Parietal lobe (tissue), 1 donor: Measurements from ENCODE around the gene SDR42E2. TPM values are rescaled to one million over a fixed set of nuclear protein-coding genes. Genes with fewer than 3 reads are reported as not detected.

Source experiments
- total RNA-seq: library from RNA; depleted of rRNA; stranded (reverse); fragments of >200 nt; gene quantifications from one replicate; pipeline ENCODE4 v1.2.3, GENCODE V29; 2014

SDR42E2 gene
- not detected for total RNA-seq

DNA sequence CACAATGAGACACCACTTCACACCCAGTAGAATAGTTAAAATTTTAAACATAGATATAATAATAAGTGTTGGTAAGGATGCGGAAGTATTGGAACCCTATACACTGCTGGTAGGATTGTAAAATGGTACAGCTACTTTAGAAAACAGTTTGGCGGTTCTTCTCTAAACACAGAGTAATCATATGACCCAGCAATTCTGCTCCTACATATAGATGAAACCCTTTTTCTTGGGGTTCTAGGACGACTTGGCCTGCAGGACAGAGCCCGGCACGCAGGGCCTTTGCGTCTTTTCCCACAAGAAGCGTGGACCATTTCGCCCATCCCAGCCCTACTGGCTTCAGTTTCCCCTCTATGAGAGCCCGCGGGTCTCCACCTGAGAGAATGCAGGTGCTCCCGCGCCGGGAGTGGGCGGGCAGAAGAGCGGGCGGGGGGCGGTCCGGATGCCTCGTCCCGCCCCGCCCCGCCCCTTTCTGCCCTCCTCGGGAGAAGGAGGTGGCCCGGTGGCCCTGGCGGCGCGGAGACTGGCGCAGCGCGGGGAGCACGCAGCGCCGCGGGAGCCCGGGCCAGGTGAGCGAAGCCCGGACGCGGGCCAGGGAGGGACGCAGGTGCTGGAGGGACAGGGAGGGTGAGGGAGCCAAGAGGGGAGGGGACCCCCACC is at the start of gene SDR42E2:
Gene SDR42E2, plus strand, starts transcription at position 508 of the 657 bp plus-strand sequence. CDS start 3,077 bp downstream, outside the sequence.

DNA sequence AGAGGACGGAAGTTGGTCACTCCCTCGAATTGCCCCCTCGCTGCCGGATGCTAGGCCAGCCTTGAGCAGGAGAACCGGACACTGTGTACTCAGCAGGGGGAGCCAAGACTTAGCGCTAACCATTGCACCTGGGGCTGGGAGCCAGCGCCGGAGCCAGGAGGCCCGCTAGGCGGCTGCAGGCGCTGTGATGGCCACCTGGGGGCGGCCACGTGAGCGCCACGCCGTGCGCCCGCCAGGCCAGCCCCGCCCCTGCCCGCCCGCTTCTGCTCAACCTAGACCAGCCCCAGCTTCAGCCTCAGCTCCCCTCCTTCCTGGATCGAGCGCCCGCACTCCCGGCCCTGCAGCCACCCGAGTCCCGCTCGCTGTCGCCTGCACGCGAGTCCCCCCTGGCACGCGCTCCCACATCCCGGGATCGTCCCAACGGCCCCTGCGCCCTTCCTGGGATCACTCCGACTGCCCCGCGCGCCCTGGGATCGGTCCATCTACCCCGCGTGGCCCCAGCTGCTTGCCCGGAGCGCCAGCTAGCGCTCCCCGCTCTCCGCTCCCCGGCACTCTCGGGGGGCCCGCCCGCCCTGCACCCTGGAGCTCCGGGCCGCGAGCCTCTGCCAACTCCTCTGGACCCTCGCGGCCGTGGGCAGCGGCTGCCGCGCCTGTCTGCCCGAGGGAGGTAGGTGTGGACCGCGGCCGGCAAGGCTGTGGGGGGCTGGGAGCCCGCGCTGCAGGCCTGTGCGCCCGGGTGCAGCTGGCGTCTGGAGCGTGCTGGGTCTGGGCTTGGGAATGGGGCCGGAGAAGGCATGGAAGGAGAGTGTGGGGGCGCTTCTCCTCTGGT is 43.9 kb downstream of the SDR42E2 start, which contains the start of gene EEF2K:
Gene EEF2K, plus strand, starts transcription at position 266 of the 829 bp plus-strand sequence. CDS start 19,452 bp downstream, outside the sequence.

Other genes starting within 250 kb of the SDR42E2 start
- gene UQCRC2, start 209.1 kb upstream of the SDR42E2 start, total RNA-seq = 266 TPM
- gene PDZD9, start 161.4 kb upstream of the SDR42E2 start, total RNA-seq = not detected
- gene MOSMO, start 154.4 kb upstream of the SDR42E2 start, total RNA-seq = 47.9 TPM
- 3.4 TPM for gene VWA3A, start 70.0 kb upstream of the SDR42E2 start, total RNA-seq
- gene EEF2K, start 43.8 kb downstream of the SDR42E2 start, total RNA-seq = 17.2 TPM
- gene POLR3E, start 134.9 kb downstream of the SDR42E2 start, total RNA-seq = 50.1 TPM
- gene CDR2, start 212.1 kb downstream of the SDR42E2 start, total RNA-seq = 11.3 TPM